ENCODE measurements around the gene PGM5.

The PGM5 gene

DNA sequence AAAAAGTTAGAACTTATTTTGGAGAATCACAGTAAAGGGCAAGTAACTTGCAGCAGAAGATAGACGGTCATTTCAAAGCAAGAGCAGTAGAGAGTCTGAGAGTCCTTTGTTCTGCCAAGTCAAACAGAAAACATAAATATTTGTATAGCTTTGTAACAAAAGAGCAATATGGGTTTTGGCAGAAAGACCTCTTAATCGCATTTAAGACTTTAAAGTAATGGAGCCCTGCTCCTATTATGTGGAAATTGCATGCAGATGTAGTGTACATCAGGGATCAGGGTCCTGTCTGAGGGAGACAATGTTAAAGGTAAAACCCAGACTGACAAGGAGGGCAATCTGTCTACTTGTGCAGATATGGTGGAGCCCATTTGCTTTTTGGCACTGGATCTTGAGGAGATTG lies 87.2 kb downstream of the PGM5 start:
- DNase-seq: no peak

DNA sequence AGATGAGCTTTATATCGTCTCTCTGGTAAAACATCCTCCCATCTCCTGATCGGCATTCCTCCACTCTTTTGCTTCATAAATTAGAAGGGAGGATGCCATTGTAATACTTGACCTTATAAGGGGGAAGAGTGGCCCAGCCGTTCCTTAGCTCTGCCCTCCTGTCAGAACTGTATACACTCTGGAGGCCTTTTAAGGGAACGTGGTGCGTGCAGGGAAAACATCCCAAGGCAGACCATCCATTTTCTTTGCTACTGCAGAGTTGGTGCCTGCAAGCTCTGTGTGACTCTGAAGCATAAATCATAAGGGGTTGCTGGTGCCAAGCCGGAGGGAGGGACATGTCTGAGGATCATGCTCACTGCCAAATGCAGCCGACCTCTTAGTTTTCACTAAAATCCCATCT lies 90.4 kb downstream of the PGM5 start:
- no peak for DNase-seq

DNA sequence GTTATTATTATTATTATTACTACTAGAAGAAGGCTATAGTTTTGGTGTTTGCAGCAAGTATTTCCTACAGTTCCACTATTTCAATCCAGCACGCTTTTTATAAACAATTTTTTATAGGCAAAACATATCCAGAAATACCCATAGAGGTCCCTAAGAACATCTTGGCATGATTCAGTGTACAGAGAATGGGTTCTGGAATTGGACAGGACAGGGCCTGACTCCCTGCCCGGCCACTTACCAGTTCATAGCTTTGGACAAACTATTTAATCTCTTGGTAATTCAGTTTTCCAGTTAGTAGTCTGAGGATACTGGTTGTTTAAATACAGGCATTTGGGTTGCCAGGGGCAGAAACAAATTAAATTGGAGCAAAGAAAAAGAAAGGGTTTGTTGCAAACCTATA lies 91.2 kb downstream of the PGM5 start:
- DNase-seq: no peak

DNA sequence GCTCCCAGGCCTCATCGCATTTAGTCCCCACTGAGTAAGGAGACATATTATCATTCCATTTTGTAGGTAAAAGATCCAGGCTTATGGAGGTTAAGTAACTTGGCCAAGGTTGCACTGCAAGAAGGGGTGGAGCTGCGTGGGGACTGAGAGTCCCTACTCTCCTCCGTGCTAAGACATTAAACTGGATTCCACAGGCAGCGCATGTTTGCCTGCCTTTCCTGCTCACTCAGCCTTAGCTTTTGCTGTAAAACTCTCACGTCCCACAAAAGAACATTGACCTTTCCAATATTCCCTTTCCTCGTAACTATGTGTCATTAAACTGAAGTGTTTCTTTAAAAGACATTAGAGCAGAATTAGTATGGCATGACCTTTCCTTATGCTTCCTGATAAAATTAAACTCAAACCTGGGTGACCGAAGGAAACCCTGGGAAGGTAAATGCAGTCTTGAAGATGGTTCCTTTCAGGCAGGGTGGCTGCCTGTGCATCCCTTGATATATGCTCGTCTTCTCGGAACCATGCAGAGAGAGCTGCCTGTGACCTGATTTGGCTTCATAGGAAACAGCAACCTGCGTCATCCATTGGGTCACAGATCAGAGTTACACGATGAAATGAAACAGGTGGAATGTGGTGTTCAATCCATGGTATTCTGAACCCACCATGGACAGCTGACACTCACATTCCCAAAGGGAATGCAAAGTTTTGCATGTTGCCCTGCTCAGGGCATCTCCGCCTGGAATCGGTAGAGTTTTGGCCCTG lies 98.3 kb downstream of the PGM5 start:
- DNase-seq: no peak

DNA sequence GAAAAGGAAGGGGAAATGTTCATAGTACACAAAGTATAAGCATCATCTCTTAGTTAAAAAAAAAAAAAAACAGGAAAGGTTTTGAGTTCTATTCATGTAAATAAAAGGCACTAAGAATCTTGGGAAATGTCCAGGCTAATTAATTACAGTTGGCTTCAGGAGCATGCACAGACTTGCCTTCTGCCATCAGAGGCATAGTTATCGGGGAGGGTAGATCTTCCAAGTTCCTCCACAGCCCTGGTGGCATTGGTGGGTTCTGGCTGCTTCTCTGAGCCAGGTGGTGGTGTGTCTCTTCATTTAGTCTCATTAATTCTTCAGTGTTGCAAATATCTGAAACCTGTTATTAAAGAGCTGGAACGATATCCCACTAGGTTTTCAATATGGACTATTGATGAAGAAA lies 99.0 kb downstream of the PGM5 start:
- DNase-seq: no peak

DNA sequence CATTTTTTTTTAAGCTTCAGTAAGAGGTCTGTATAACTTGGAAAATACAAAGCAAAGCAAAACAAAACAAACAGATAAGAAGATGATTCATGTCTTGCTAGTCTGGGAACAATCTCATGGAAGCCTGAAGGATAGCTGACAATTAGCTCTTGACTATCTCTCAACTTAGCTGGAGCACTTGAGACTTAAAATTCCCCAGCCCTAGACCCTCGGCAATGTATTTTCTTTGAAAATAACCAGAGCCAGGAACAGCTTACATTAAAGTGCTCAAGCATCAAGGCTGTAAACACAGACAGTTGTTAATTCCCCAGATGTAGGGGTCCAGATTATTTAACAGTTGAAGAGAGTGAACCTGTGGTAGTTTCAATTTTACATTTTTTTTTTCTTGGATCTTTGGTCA lies 101.4 kb downstream of the PGM5 start:
- DNase-seq: no peak

DNA sequence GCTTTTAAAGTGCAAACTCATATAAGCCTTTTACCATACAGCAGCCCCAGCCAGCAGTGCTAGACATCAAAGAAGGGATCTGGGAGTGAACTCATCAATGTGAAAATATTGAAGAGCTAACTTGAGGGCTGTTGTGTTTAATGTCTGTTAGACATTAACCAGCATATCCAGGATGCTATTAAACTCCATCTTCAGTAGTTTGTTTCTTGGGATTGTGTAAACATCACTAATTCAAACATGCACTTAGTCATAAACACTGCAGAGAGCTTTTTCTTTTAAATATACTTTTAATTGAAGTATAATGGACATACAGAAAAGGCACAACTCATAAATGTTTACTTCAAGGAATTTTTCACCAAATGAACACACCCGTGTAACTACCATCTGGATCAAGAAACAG lies 102.5 kb downstream of the PGM5 start:
- no peak for DNase-seq

DNA sequence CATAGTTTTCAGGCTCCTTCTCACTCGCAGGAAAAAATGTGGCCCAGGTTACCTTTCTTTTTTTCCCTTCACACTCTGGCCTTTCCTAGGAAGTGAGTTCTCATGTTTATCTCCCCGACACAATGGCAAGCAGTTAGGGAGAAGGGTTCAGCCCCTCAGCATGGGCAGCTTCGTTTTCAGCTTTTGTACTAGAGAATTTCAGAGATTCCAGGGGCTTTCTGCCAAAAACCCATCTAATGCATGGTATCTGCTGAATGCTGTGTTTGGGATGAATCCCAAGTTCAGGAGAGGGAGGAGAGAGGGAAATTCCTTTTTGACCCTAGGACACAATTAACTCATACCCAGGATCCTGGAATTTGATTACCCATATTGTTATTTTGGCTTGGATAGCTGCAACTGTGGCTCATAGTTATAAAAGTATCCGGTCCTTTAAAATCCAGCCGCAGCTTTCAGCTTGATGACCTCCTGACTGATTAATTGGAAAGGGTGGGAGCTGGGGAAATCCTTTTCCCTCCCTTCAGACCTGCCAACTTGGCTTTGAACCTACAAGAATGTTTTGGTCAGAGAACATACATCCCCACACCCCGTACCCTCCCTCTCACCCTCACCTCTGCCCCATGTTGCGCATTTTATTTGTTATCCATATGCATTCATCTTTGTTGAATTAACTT lies 105.8 kb downstream of the PGM5 start:
- no peak for DNase-seq

DNA sequence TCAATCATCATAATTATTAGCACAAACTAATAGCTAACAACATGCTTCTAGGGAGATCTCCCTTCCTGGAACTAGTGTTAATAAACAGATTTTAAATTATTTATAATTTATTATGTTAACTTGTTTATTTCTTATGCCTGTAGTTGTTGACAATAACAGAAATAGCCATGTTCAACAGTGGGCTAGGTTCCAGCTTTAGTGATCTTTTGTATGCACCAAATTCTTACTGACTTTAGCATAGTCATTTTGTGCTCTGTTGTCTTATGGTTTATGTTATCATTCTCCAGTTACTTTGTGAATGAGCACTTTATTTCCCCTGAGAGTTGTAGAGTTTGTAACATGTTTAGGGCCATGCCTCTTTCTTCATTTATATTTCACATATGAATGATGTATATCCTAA lies 113.7 kb downstream of the PGM5 start:
- DNase-seq: no peak

DNA sequence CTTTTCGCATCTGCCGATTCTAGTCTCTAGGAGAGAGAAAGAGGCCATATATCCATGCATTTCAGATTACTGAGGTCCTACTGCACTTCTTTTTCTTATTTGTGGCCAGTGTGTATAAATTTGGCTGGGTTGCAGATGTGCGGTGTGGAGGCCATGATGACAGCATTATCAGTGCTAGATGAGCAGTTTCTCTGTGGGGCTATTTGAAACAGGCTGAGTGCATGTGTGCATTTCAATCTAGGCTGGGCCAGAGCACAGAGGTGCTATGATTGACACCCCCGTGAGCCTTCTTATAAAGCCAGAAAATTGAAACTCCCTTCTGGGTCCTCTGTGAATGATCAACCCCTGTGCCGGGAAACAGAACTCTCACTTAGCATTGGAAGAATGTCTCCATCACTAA lies 114.2 kb downstream of the PGM5 start:
- no peak for DNase-seq

DNA sequence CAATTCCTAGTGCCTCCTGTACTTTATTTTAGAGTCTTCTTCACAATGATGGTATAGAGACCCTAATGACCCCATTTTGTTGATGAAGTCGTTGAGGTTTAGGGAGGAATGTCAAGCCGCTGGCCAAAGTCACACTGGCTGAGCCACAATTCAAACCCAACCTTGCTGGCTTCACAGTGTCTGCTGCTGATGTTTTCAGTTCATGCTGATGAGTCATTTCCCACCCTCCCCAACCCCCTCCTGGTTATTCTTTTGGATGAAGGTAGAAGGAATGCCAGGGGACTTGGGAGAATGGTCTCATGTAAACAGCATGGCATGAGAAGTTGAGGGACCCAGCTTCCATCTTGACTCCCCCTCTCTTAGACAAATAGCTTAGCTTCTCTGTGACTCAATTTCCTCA lies 115.7 kb downstream of the PGM5 start:
- DNase-seq: no peak

DNA sequence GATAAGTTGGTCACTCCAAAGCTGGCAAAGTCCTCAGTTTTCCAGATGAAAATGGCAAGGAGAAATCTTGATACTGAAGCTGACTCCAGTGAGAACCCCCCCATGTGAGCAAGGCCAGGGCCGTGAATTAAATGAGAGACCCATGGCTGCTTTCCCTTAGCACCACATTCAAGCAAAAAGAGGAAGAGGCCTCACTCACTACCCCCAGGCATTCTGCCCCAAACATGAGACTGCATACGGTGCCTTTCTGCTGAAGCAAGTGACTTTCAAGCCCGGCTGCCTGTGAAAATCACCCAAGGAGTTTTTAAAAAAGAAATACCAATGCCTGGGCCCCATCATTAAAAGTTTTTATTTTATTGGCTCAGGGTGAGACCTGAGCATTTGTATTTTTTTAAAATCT lies 117.4 kb downstream of the PGM5 start:
- DNase-seq: no peak

DNA sequence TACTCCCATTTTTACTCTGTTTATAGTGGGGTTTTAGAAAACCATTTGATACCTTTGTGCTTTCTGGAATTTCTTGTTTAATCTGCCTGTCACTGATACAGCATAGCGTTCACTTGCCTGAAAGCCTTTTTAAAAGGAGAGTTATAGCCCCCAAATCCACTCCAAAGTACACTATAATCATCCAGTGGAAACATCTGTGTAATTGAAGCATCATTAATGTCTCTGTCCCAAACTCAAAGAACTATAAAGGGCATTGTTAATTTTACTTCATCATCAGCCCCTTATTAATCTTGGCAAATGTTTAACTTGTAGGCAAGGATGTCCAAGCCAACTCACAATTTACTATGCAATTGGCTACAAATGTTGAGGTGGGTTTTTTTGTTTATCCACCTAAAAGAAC lies 120.0 kb downstream of the PGM5 start:
- no peak for DNase-seq

DNA sequence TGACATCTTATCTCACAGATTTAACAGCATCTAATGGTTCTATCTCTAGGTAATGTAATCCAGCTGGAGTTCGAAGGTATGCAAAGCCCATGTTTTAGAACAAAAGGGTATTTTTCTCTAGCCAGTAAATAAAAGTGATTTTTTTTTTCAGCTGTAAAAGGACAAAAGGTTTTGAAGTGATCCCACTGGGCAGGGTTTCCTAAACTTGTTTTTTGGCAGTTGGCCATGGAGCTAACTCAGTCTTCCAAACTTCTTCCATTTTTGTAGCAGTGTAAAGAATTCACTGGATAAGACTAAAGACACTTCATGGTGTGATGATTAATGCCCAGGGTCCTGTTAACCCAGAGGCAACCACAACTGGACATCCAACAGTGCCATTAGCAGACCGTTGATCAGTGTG lies 120.4 kb downstream of the PGM5 start:
- no peak for DNase-seq

DNA sequence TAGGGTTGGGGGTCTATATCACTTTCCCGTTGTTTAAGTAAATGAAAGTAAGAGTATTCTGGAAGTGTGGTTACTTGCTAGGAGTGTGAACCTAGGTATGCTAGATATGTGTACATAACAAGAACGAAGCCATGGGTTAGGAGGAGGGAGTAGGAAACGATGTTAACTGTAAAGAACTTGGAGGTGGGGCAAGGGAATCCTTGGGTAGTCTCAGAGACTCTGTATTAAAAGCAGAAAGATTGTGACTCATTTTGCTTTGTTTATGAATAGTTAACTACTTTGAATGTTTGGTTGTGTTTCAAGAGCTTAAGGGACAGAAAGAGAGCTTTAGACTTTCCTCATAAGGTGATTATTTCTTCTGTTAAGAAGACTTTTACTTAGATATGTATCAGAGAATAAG lies 124.4 kb downstream of the PGM5 start:
- DNase-seq: no peak

DNA sequence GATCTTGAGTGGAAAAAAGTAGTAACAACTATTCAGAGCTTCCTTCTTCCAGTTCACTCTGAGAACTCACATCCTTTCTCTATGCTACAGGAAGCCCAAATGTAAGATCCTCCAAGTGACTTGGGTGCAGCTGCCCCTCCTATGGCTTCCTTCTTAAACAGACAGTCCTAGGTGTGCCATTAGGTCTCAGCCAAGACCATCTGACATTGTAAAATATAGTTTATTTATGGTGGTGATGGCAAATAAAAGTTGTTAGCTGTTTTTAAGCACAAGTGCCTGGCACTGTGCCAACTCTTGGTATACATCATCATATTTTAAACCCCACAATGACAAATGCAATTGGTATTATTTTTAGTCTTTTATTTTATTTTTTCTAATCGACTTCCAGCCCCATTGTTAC lies 126.1 kb downstream of the PGM5 start:
- no peak for DNase-seq

DNA sequence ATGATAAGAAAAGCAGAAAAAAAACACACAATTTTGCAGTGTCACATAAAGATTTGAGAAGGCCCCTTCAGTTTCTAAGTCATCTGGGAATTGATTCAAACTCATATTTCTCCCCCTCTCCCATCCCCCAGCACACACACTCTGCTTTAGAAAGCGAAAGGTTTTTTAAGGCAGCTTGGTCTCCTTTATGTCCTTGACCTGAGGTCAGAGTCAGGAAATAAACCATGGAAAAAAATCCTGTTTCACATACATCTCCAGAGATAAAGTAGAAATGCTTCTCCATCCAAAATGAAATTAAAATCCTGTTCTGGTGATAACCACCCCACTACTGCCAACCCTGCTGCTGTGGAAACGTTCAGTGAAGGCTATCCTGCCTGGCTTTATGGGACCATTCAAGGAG lies 131.7 kb downstream of the PGM5 start:
- no peak for DNase-seq

DNA sequence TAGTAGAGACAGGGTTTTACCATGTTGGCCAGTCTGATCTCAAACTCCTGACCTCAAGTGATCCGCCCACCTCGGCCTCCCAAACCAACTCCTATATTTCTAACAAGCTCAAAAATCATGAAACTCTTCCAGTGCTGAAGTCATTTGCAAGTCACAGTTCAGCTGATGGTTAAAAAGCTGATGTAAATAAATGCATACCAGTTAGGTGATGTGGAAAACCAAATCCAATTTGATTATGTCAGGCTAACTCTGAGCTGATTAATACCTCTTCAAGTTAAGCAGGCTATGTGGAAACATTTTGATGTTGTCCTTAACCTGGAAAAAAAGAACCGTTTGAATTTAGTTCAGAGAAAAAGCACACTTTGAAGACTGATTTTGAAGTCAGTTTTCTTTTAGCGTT lies 133.2 kb downstream of the PGM5 start:
- no peak for DNase-seq

DNA sequence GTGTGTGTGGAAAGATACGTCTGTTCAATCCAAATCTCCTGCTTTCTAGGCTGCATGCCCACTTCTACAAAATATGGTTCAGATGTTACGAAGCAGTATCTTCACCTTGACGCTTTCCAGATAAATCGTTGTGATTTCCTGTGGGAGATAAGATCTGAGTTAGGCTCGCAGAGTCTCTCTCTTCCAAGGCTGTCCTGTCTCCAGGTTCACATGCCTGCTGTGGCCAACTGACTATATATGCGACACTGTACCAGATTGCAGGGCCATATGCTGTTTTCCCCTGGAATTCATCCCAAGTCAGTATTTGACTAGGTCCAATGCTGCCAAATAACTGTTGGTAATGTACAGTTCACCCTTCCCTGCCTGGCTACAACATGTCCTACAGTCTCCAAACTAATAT lies 136.4 kb downstream of the PGM5 start:
- DNase-seq: no peak

DNA sequence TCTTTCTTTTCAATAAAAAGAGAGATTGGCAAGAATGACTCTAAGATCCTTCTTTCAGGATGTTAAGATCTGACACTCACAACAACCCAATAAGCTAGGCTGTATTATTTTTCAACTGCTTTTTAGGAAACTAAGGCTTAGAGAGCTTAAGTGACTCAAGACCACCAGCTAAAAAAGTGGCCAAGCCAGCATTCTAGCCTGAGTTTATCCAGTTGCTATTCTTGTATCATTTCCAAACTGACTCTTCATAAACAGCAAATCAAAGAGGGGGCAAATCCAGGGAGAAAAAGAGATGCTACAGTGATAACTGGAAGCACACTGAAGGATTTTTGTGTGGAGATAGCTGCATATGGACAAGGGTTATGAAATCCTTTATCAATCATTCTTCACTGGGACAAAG lies 137.1 kb downstream of the PGM5 start:
- DNase-seq: no peak

DNA sequence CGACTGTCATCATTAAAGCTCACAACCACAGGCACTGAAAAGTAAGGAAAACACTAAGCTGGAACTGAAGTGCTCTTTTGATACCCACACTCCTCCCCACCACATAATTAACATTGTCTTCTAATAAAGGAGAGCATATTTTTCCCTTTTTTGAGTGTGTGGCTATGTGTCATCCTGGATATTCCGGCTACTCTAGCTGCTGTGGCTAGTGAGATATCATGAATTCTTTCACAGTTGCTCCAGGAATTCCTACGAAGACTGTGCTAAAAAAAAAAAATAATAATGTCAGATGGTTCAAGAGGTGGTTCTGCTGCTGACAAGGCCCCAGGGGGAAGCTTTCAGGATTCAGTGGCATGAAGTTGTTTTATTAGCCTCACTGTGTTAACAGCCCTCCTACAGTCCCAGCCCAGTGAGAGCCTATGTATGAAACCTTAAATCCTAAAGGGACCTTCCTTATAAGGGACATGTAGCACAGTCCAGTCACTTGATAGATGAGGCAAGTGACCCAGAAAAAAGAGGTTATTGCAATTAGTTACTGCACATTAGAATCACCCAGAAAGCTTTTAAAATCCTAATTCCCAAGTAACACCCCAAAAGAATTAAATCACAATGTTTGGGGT lies 137.7 kb downstream of the PGM5 start:
- no peak for DNase-seq

DNA sequence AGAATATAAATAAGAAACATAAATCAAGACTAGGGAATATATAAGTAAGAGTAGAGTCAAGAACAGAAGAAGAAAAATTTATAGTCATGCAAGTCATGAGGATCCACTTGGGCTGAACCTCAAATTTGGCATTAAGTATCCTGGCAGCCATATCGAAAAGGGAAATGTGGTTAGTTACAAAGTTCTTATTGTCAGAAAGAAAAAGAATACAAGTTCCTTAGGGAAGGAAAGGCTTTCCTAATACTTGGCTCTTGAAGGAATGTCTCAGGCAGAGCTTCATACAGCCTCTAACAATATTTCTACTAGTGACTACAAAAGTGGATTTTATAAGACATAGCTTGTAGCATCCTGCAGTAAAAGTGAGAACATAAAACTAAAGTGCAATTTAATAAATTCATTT lies 138.8 kb downstream of the PGM5 start:
- no peak for DNase-seq

DNA sequence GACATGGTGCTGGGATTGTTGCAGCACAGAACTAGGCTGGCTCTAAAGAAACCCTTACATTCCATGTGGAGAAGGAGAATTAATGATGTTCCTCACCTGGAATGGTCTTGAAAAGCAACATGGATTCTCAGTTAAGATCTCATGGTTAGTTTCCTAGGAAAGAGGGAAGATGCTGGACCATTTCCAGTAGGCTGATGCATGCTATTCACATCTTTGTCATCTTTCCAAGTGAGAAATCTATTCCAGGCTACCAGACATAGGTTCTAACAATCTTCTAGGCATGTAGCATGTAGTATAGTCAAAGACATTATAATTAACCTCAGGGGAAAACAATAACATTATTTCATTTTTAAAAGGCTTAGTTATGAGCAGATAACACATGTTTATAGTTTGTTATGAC lies 139.9 kb downstream of the PGM5 start:
- DNase-seq: no peak

DNA sequence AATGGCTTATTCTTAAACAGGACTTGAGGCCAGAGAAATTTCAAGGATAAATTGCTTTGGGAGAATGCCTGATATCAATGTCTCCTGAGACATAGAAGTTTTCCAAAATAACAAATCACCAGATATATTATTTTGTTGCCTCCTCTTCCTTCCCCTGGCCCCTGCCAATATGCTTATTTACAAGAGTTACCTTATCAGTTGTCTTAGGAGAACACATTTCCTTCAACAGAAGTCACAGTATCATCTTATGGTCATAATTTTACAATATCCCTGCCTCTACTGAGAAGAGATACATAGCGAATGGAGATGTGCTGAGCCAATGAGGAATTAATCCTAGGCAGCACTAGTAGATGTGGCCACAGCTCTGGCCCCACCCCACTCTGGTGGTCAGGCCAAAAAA lies 141.2 kb downstream of the PGM5 start:
- no peak for DNase-seq

DNA sequence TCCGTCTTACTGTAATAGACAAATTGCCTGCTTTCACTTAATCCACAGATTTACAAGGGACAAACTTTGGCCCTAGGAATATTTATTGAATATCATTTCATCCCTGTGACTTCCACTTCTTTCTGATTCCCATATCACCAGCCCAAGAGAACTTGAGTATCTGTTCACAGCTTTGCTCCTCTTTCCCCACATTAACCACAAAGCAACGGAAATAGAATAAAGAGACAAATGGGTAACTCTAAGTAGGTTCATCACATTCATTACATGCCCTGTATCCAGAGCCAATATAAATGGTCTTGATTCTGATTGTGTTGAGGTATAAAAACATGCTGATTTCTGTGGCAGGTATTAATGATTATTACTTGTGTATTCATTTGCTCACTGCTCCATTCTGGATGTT lies 142.4 kb downstream of the PGM5 start:
- no peak for DNase-seq

Data from activated CD8-positive, alpha-beta memory T cell treated with anti-CD3 and anti-CD28 coated beads for 24 hours (primary cell).